Hematopoietic multipotent progenitor cell treated with erythropoietin and hydrocortisone succinate and interleukin-3 and kit ligand, for 15 days (in vitro differentiated cells): Measurements from ENCODE around the gene CLDN19.

Experiments
- DNase-seq: peaks from one replicate; pipeline ENCODE4 v3.0.0-alpha.2; 2015; ENCODE audit warnings: low spot score

Gene CLDN19

GRCh38 chr1:42700006-42700405 is 40.0 kb downstream of the CLDN19 start:
- no peak for DNase-seq

GRCh38 chr1:42698081-42698813 is 41.8 kb downstream of the CLDN19 start:
- DNase-seq = no peak

GRCh38 chr1:42692911-42693310 is 47.1 kb downstream of the CLDN19 start:
- no peak for DNase-seq

GRCh38 chr1:42692461-42692860 is 47.6 kb downstream of the CLDN19 start:
- DNase-seq = no peak

GRCh38 chr1:42691157-42691498 is 48.9 kb downstream of the CLDN19 start:
- no peak for DNase-seq

- no peak for DNase-seq
Measured at GRCh38 chr1:42690477-42691156, 49.4 kb downstream of the CLDN19 start.

- no peak for DNase-seq
Measured at GRCh38 chr1:42689912-42690311, 50.1 kb downstream of the CLDN19 start.

GRCh38 chr1:42686418-42686817 is 53.6 kb downstream of the CLDN19 start:
- DNase-seq = peak; percentile 76

- peak; percentile 60 for DNase-seq
Measured at GRCh38 chr1:42684139-42684538, 55.9 kb downstream of the CLDN19 start.
